Caco-2 (cell line): ENCODE results near the gene DPEP3. TPM values are rescaled to one million over a fixed set of nuclear protein-coding genes. Genes with fewer than 3 reads are reported as not detected.

Experiments used
- BruUV-seq: library from RNA; stranded (reverse); fragments of 400-500 nt; replicated peaks from 2 replicates; lab custom pipeline; 2021; lab: Mats Ljungman, UMichigan
- CTCF ChIA-PET: fragments of 300-600 bp; sonication (Branson Sonifier 250); formaldehyde crosslinking; loops from one replicate; lab custom pipeline; 2022; ENCODE audit warnings: antibody characterized with exemption; lab: Charles Lee
- POLR2A ChIA-PET: fragments of 300-600 bp; sonication (Branson Sonifier 250); formaldehyde crosslinking; loops from one replicate; lab custom pipeline; 2022; ENCODE audit warnings: antibody characterized with exemption; lab: Charles Lee
- DNase-seq, 2 experiments: peaks; one replicate each; pipeline versions ENCODE4 v3.0.0 to v3.0.0-alpha.2; 2020 to 2022
- H3K27me3 ChIP-seq: replicated peaks from 2 replicates; pipeline ENCODE4 v1.6.0; 2011; ENCODE audit warnings: low read length; ENCODE audit not compliant: control insufficient read depth, insufficient read depth
- H3K36me3 ChIP-seq: 2 replicates; pipeline ENCODE4 v1.5.1; 2011; ENCODE audit warnings: low read length; ENCODE audit not compliant: control insufficient read depth, insufficient read depth
- H3K4me1 ChIP-seq: fragments of 250-450 bp; sonication (Bioruptor Pico); 2 replicates; pipeline ENCODE4 v1.5.1; 2020; ENCODE audit warnings: mild to moderate bottlenecking
- H3K4me3 ChIP-seq: 2 replicates; pipeline ENCODE4 v1.5.1; 2011; ENCODE audit warnings: low read depth, mild to moderate bottlenecking, control low read depth, low read length
- H3K9me3 ChIP-seq: fragments of 250-450 bp; sonication (Bioruptor Pico); 2 replicates; pipeline ENCODE4 v1.5.1; 2020; ENCODE audit warnings: mild to moderate bottlenecking, moderate library complexity
- H3K27ac Mint-ChIP-seq: one replicate; pipeline ENCODE4 v1.8.0; 2022; ENCODE audit warnings: mixed read lengths; ENCODE audit not compliant: unreplicated experiment
- H3K27me3 Mint-ChIP-seq: one replicate; pipeline ENCODE4 v1.8.0; 2022; ENCODE audit warnings: mixed read lengths; ENCODE audit not compliant: insufficient read depth, unreplicated experiment
- H3K36me3 Mint-ChIP-seq: one replicate; pipeline ENCODE4 v1.8.0; 2022; ENCODE audit warnings: mild to moderate bottlenecking, mixed read lengths; ENCODE audit not compliant: insufficient read depth, unreplicated experiment
- H3K4me1 Mint-ChIP-seq: one replicate; pipeline ENCODE4 v1.8.0; 2022; ENCODE audit warnings: low read depth, mixed read lengths; ENCODE audit not compliant: unreplicated experiment
- H3K4me3 Mint-ChIP-seq: one replicate; pipeline ENCODE4 v1.8.0; 2022; ENCODE audit warnings: mild to moderate bottlenecking, moderate library complexity, mixed read lengths; ENCODE audit not compliant: unreplicated experiment
- H3K9me3 Mint-ChIP-seq: one replicate; pipeline ENCODE4 v1.8.0; 2022; ENCODE audit warnings: mixed read lengths; ENCODE audit not compliant: unreplicated experiment
- CTCF ChIP-seq, 2 experiments: fragments of 200-600 bp in 1 of 2; IDR thresholded peaks; 1 replicate in 1 of 2; 2 replicates in 1 of 2; pipeline versions ENCODE4 v1.5.1 to v1.8.0; 2011 to 2022; ENCODE audit warnings: antibody characterized with exemption in 1 of 2, control low read depth in 1 of 2, inconsistent platforms in 1 of 2, low read depth in 1 of 2, low read length in 1 of 2, mild to moderate bottlenecking in 1 of 2, moderate library complexity in 1 of 2; ENCODE audit not compliant: insufficient read depth in 1 of 2, severe bottlenecking in 1 of 2, unreplicated experiment in 1 of 2
- intact Hi-C: fragments of 100-400 bp; cut with micrococcal nuclease; formaldehyde crosslinking; loops from one replicate; pipeline ENCODE4 v1.10.0; 2022; ENCODE audit not compliant: unreplicated experiment
- total RNA-seq: library from RNA; stranded (reverse); gene quantifications from 2 replicates; pipeline ENCODE4 v1.2.3, GENCODE V29; 2022

DPEP3 gene
- total RNA-seq, 1 experiment from 2014 or later, result not detected

DNA sequence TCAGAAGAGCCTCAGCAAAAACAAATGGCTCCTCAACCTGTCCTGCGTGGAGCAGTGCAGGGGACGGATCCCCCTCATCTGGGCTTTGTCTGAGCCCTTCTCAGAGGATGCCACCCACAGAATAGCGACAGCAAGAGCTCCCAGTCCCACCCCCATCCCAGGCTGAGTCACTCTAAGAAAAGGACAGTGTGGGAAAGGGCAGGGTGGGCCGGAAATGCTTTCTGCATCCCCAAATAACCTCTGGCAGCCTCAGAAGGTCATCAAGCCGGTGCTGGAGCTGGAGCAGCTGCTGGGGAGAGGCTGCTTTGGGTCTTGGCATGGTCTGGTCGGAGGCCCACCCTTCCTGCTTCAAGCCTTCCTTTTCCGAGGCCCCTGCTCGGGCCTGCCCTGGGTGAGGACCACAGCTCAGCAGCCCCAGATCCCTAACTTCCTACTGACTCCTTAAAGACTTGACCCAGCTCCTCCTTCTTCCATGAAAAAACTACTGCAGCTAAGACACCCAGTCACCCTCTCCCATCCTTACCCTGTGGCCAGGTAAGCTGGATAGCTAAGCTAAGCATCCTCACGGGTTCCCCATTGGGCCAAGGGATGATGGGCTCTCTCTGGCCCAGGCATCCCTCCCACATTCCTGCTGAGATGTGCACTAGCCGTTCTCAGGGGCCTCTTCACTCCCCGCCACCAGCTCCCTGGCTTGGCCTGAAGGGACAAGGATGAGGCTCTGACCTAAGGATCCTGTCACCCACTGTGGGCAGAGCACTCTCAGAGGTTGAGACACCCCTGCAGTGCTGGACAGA lies 20.6 kb downstream of the DPEP3 start:
- peaks cover 14% of the 10 kb centered on the region for H3K36me3 ChIP-seq
- H3K4me1 ChIP-seq, result no peaks in the 10 kb centered on the region
- H3K4me3 ChIP-seq, result no peak overlapping the region
- peaks cover 54% of the 10 kb centered on the region for H3K36me3 Mint-ChIP-seq
- H3K4me3 Mint-ChIP-seq, result no peak overlapping the region
- no TSS peak for BruUV-seq
- intact Hi-C loops, result no loop called here
- CTCF ChIA-PET, result no interaction called here
- no peaks in the 10 kb centered on the region for H3K27me3 Mint-ChIP-seq
- POLR2A ChIA-PET, result interaction anchor here (1.3 kb wide), 1 partner anchor 8 kb away, joined by 3 read pairs; no protein-coding TSS in a partner anchor
- H3K9me3 Mint-ChIP-seq, result no peaks in the 10 kb centered on the region
- H3K4me1 Mint-ChIP-seq, result no peaks in the 10 kb centered on the region
- DNase-seq, result no peak
- no peaks in the 10 kb centered on the region for H3K9me3 ChIP-seq
- no peak overlapping the region for H3K27ac Mint-ChIP-seq
- H3K27me3 ChIP-seq, result no peaks in the 10 kb centered on the region
- no peak for TF ChIP-seq CTCF (IDR thresholded peaks at IDR 0.05; ENCODE audit: insufficient read depth in 1 of 2, low read depth in 1 of 2, low read length in 1 of 2, severe bottlenecking in 1 of 2, unreplicated experiment in 1 of 2)

- no peak for TF ChIP-seq CTCF (IDR thresholded peaks at IDR 0.05; ENCODE audit: insufficient read depth in 1 of 2, low read depth in 1 of 2, low read length in 1 of 2, severe bottlenecking in 1 of 2, unreplicated experiment in 1 of 2)
- Histone ChIP-seq H3K4me3 (no peak overlapping the region), H3K27me3 (no peaks in the 10 kb centered on the region), H3K4me1 (no peaks in the 10 kb centered on the region), H3K9me3 (no peaks in the 10 kb centered on the region), H3K36me3 (peaks cover 11% of the 10 kb centered on the region)
- intact Hi-C loops, result no loop called here
- Mint-ChIP-seq H3K4me3 (no peak overlapping the region), H3K9me3 (no peaks in the 10 kb centered on the region), H3K4me1 (no peaks in the 10 kb centered on the region), H3K27me3 (no peaks in the 10 kb centered on the region), H3K36me3 (peaks cover 64% of the 10 kb centered on the region), H3K27ac (no peak overlapping the region)
- POLR2A ChIA-PET, result no interaction called here
- CTCF ChIA-PET, result no interaction called here
- no peak for DNase-seq
- BruUV-seq, result no TSS peak
Observed at GRCh38 chr16:67957622-67958021, 22.7 kb downstream of the DPEP3 start.

- Histone ChIP-seq H3K9me3 (no peaks in the 10 kb centered on the region), H3K4me3 (no peak overlapping the region), H3K4me1 (no peaks in the 10 kb centered on the region), H3K27me3 (no peaks in the 10 kb centered on the region), H3K36me3 (peaks cover 6% of the 10 kb centered on the region)
- Mint-ChIP-seq H3K27ac (no peak overlapping the region), H3K27me3 (no peaks in the 10 kb centered on the region), H3K9me3 (no peaks in the 10 kb centered on the region), H3K36me3 (peaks cover 77% of the 10 kb centered on the region), H3K4me3 (no peak overlapping the region), H3K4me1 (no peaks in the 10 kb centered on the region)
- no peak for DNase-seq
- ChIA-PET POLR2A (no interaction called here), CTCF (interaction anchor here (0.9 to 1.3 kb wide), 2 partner anchors 12 to 86 kb away, joined by 4 to 6 read pairs; no protein-coding TSS in a partner anchor)
- BruUV-seq, result no TSS peak
- no peak for TF ChIP-seq CTCF (IDR thresholded peaks at IDR 0.05; ENCODE audit: insufficient read depth in 1 of 2, low read depth in 1 of 2, low read length in 1 of 2, severe bottlenecking in 1 of 2, unreplicated experiment in 1 of 2)
- intact Hi-C loops, result no loop called here
Observed at GRCh38 chr16:67954421-67955196, 25.7 kb downstream of the DPEP3 start.
